GM10266 (cell line): ENCODE measurements around the gene C11orf71.

Source experiments
- DNase-seq: peaks from one replicate; pipeline ENCODE4 v3.0.0; 2012; ENCODE audit errors: extremely low spot score
- TF ChIP-seq, protein P1 (sequence below): IDR thresholded peaks from 2 replicates; pipeline ENCODE4 v1.5.1; 2012; ENCODE audit warnings: mild to moderate bottlenecking, low read depth; ENCODE audit not compliant: control insufficient read depth, insufficient read depth; ENCODE audit errors: missing control alignments

The C11orf71 gene

GRCh38 chr11:114386545-114386944, 13.8 kb downstream of the C11orf71 start:
- TF ChIP-seq, protein P1, sequence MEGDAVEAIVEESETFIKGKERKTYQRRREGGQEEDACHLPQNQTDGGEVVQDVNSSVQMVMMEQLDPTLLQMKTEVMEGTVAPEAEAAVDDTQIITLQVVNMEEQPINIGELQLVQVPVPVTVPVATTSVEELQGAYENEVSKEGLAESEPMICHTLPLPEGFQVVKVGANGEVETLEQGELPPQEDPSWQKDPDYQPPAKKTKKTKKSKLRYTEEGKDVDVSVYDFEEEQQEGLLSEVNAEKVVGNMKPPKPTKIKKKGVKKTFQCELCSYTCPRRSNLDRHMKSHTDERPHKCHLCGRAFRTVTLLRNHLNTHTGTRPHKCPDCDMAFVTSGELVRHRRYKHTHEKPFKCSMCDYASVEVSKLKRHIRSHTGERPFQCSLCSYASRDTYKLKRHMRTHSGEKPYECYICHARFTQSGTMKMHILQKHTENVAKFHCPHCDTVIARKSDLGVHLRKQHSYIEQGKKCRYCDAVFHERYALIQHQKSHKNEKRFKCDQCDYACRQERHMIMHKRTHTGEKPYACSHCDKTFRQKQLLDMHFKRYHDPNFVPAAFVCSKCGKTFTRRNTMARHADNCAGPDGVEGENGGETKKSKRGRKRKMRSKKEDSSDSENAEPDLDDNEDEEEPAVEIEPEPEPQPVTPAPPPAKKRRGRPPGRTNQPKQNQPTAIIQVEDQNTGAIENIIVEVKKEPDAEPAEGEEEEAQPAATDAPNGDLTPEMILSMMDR = no peak
- no peak for DNase-seq

DNA sequence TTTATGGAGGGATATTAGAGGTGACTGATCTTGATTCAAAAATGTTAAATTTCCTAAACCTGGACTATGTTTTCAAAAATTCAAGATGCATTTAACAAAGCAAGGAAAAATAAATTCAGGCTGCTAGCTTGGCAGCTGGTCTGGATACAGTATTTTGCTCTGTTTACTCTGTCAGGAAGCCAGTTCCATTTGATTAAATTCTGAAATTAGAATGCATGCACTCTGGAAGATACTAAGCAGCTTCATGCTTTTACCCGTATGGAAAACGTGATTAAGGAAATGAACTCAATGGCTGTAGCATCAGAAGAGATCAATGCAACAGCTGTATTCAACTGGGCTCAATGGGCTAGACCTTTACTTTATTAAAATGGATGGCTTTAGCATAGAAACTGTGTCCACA, 14.2 kb downstream of the C11orf71 start:
- no peak for DNase-seq
- TF ChIP-seq, protein P1 = no peak

GRCh38 chr11:114384487-114384886, 15.8 kb downstream of the C11orf71 start:
- TF ChIP-seq, protein P1 = no peak
- no peak for DNase-seq

GRCh38 chr11:114382509-114382908, 17.8 kb downstream of the C11orf71 start:
- TF ChIP-seq, protein P1 = no peak
- DNase-seq = no peak

DNA sequence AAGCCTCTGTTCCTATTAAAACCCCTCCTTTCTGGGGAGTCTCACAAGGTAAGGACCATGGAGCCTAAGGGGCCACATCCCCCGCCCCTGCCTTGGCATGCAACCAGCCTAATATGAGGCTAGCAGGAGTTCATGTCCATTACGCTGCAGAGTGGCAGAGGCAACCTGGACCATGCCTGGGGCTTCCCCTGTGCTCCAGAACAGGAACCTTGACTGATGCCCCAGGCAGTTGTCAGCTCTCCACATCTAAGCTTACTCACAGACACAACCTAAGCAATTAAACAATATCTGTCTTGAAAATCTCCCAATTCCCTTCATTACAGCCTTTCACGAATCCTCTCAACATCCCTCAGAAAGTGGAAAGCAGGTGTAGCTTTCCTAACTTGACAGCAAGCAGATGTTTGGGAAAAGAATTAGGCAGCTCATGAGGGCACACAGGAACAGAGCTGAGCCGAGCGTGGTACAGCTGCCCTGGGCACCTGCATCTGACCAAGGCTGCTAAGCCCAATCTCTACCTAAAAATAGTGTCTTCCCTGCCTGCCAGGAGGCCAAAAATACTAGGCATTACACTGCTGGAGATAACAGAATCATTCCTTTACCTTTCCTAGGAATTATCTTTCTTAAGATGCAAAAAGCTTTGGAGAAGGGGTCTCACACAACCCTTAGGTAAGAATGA, 20.8 kb downstream of the C11orf71 start:
- TF ChIP-seq, protein P1 = no peak
- no peak for DNase-seq

GRCh38 chr11:114377612-114378267, 22.6 kb downstream of the C11orf71 start:
- DNase-seq = no peak
- TF ChIP-seq, protein P1 = no peak

DNA sequence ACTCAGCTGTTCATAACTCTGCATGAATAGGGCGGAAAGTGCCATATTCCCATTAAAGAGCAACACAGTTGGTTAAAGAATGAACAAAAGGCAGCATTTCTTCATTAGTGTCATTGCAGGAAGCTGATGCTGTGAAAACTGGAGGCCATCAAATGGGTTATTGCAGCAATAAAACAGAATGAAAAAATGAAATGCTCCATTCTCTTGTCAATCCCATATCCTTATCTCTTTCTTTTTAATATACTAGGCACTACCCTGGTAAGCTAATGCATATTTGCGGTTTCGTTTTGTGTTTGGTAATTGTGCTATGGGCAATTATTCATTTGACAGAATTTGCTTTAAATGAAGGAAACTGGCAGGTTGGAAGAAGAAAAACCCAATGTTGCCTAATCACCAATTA, 25.3 kb downstream of the C11orf71 start:
- TF ChIP-seq, protein P1 = no peak
- no peak for DNase-seq
